Ovary (tissue), 9 donors: ENCODE data around the gene HHAT. TPM values are rescaled to one million over a fixed set of nuclear protein-coding genes. Genes with fewer than 3 reads are reported as not detected.

Source experiments
- DNase-seq, 5 donors: peaks; one replicate each; pipeline ENCODE4 v3.0.0-alpha.2; 2019 to 2020
- H3K27ac ChIP-seq, 2 donors: fragments of 200-600 bp; one replicate each; pipeline versions ENCODE4 v1.5.1 to v1.8.0; 2019 to 2022
- H3K27me3 ChIP-seq: fragments of 200-600 bp; one replicate; pipeline ENCODE4 v1.8.0; 2022
- H3K36me3 ChIP-seq: fragments of 200-600 bp; sonication (generic); one replicate; pipeline ENCODE4 v1.5.1; 2019
- H3K4me1 ChIP-seq: one replicate; pipeline ENCODE4 v1.8.1; 2013; ENCODE audit warnings: mild to moderate bottlenecking, moderate library complexity; ENCODE audit not compliant: insufficient read depth
- H3K4me3 ChIP-seq: fragments of 200-600 bp; sonication (generic); one replicate; pipeline ENCODE4 v1.5.1; 2017
- H3K9me3 ChIP-seq, 2 donors: fragments of 200-600 bp in 1 of 2; sonication (generic) in 1 of 2; one replicate each; pipeline versions ENCODE4 v1.5.1 to v1.8.1; 2013 to 2019; ENCODE audit warnings: mild to moderate bottlenecking in 1 of 2, moderate library complexity in 1 of 2
- CTCF ChIP-seq, 3 donors: fragments of 450-650 bp in 2 of 3; fragments of 200-600 bp in 1 of 3; IDR thresholded peaks; one replicate each; pipeline versions ENCODE4 v1.5.1 to v1.8.0; 2016 to 2022; ENCODE audit warnings: antibody characterized with exemption in 3 of 3, mild to moderate bottlenecking in 1 of 3
- EP300 ChIP-seq: sonication (generic); formaldehyde crosslinking; IDR thresholded peaks from one replicate; pipeline ENCODE4 v1.6.1; 2017; ENCODE audit warnings: antibody characterized with exemption
- POLR2A ChIP-seq: fragments of 450-650 bp; IDR thresholded peaks from one replicate; pipeline ENCODE4 v1.6.1; 2017; ENCODE audit warnings: antibody characterized with exemption, mild to moderate bottlenecking, moderate library complexity
- WGBS, 3 donors: extraction: QIAGEN DNeasy Blood & Tissue Kit in 1 of 3; methylation state at CpG; one replicate each; pipeline versions ENCODE4 v1.1.5 to v1.1.7; 2013 to 2017; 5-methylcytosine and 5-hydroxymethylcytosine counted together
- intact Hi-C, 4 donors: fragments of 100-400 bp; cut with DNase I; formaldehyde crosslinking; loops; one replicate each; pipeline versions ENCODE4 v1.11.0 to v1.15.1; 2022 to 2023
- polyA plus RNA-seq, 2 donors: library from polyadenylated mRNA; stranded (reverse); fragments of 200-250 nt in 1 of 2; fragments of 350-450 nt in 1 of 2; fragmentation: Illumina TruSeq in 1 of 2; extraction: RNeasy Lipid Tissue Mini Kit (QIAGEN cat#74804) in 1 of 2; gene quantifications; one replicate each; pipeline ENCODE4 v1.2.3, GENCODE V29; 2013 to 2014
- total RNA-seq, 7 donors: library from RNA; depleted of rRNA in 2 of 7; stranded (reverse); fragments of >200 nt in 2 of 7; fragmentation: NEBNext Ultra II Directional in 3 of 7; extraction: Animal tissue kit (Norgen Biotek cat#: 25700) in 3 of 7; gene quantifications; one replicate each; pipeline versions ENCODE4 v1.1.0 to v1.2.4, GENCODE V29; 2016 to 2023
- donor health status: DM: no; HTN: no; CAD: no; lungs with moderate emphysema.
- donor health status: DM: no; HTN: no; CAD: no.
- donor health status: Bipolar disorder and iron deficiency.
- donor health status: DM: yes; HTN: yes; CAD: no.
- donor health status: DM: no; HTN: no; CAD: no.
- donor health status: DM: yes; HTN: yes; CAD: no.

HHAT gene
- total and polyA plus RNA-seq, 9 donors, result 2.1 to 10.5 (median 4.1) TPM

DNA sequence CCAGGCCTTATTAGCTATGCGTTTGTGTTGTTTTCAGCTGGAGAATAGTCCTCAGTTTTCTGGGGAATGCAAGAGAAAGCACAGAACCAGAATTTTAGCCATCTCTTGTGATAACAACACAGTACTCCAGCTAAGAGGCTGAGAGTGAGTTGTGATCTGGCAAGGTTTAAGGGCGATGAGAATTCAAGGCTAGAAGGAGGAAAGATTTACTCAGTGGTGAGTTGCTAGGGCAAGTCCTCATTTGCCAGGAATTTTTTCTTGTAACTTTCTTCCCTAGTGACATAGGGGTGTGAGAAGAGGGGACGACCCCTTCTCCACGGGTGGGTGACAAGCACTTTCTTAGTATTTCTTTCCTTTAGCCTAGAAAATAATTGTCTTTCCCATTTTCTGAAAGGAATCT lies 53.2 kb downstream of the HHAT start:
- no peaks in the 10 kb centered on the region for H3K27me3 ChIP-seq
- no peak overlapping the region for H3K4me3 ChIP-seq
- intact Hi-C loops, result no loop called here
- DNase-seq, result no peak
- H3K9me3 ChIP-seq, result no peaks in the 10 kb centered on the region
- 40 to 55% (median 45%) methylated on average over 4 of the region's 4 CpGs for WGBS, 3 donors
- no peak overlapping the region for H3K27ac ChIP-seq
- H3K36me3 ChIP-seq, result no peaks in the 10 kb centered on the region
- TF ChIP-seq POLR2A (no peak), CTCF (IDR thresholded peaks at IDR 0.05) (no peak), EP300 (no peak)
- H3K4me1 ChIP-seq, result no peaks in the 10 kb centered on the region

- no peaks in the 10 kb centered on the region for H3K36me3 ChIP-seq
- no peak for DNase-seq
- H3K4me1 ChIP-seq, result no peaks in the 10 kb centered on the region
- no peak overlapping the region for H3K27ac ChIP-seq
- H3K27me3 ChIP-seq, result no peaks in the 10 kb centered on the region
- no peak overlapping the region for H3K4me3 ChIP-seq
- intact Hi-C loops, result no loop called here
- TF ChIP-seq CTCF (IDR thresholded peaks at IDR 0.05), result no peak
- no peak for TF ChIP-seq EP300
- TF ChIP-seq POLR2A, result no peak
- H3K9me3 ChIP-seq, result no peaks in the 10 kb centered on the region
Measured at GRCh38 chr1:210384625-210385024, 55.9 kb downstream of the HHAT start.

DNA sequence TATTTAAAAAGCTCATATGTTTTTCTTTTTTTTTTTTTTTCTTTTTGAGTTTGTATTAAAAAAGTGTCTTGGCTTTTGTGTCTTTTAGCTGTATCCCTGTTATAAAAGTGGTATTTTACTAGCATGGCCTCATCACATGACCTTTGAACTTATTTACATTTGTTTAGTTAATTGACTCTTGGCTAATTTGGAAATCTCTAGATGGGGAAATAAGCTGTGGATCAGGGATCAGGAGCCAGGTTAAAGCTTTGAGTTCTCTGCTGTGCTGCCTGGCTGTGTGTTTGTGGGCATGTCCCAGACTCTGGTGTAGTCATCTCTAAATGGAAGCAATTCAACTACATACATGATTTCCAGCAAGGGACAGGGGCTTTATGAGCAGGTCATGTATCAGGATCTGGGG lies 56.5 kb downstream of the HHAT start:
- H3K36me3 ChIP-seq, result no peaks in the 10 kb centered on the region
- intact Hi-C loops, result no loop called here
- H3K4me3 ChIP-seq, result no peak overlapping the region
- no peak for TF ChIP-seq CTCF (IDR thresholded peaks at IDR 0.05)
- TF ChIP-seq EP300, result no peak
- TF ChIP-seq POLR2A, result no peak
- H3K4me1 ChIP-seq, result no peaks in the 10 kb centered on the region
- H3K27me3 ChIP-seq, result no peaks in the 10 kb centered on the region
- H3K9me3 ChIP-seq, result no peaks in the 10 kb centered on the region
- H3K27ac ChIP-seq, result no peak overlapping the region
- no peak for DNase-seq

DNA sequence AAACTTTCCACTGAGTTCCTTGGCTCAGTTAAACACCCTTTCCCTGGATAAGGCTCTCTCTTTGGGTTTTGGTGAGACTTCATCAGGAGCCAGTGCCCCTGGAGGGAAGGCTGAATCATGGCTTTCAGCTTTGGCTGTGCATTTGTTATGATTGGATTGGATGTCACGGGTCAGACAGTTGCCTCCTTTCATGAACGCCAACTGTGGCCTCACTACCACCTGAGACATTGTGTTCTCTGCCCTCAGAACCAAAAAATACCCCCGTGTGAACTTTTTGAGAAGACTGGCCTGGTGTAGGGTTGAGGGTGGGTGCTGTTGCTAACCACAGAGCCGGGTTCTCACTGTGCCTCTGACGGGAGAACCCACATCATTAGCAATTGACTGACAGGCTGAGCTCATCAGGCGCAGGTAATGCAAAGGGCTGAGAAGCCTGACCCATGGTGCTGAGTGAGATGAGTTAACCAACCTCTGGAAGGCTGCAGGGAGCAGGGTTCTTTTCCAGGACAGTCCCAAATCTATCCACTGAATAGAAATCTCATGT lies 65.6 kb downstream of the HHAT start:
- no peak overlapping the region for H3K4me3 ChIP-seq
- DNase-seq, result no peak
- 71 to 85% (median 77%) methylated on average over 6 of the region's 6 CpGs for WGBS, 3 donors

More for the DNA sequence above, 65.6 kb downstream of the HHAT start:
- H3K9me3 ChIP-seq, result no peaks in the 10 kb centered on the region
- intact Hi-C loops, result no loop called here
- H3K36me3 ChIP-seq, result no peaks in the 10 kb centered on the region
- H3K27me3 ChIP-seq, result no peaks in the 10 kb centered on the region
- peaks cover 2% of the 10 kb centered on the region for H3K4me1 ChIP-seq
- no peak for TF ChIP-seq POLR2A
- TF ChIP-seq EP300, result no peak
- no peak for TF ChIP-seq CTCF (IDR thresholded peaks at IDR 0.05)
- H3K27ac ChIP-seq, result no peak overlapping the region
